ENCODE measurements around the gene RBM27. TPM values are rescaled to one million over a fixed set of nuclear protein-coding genes. Genes with fewer than 3 reads are reported as not detected.
A peak's percentile ranks its signal among the peaks of the same experiment; 100 is the strongest.

Gene RBM27
- polyA plus RNA-seq, 3 donors = 2.5 to 6.2 (median 3.9) TPM

- no peaks in the 10 kb centered on the region for H3K4me1 ChIP-seq (ENCODE audit: control insufficient read depth in 1 of 2, insufficient read depth in 2 of 2, low read length in 2 of 2)
- H3K36me3 ChIP-seq (replicated peaks in 1 of 2; ENCODE audit: control insufficient read depth in 1 of 2, insufficient read depth in 2 of 2, low read length in 2 of 2) = peaks cover 88 to 95% of the 10 kb centered on the region in 2 donors
- H3K79me2 ChIP-seq (ENCODE audit: insufficient read depth, low read length) = no peaks in the 10 kb centered on the region
- no peaks in the 10 kb centered on the region for H3K9me3 ChIP-seq (replicated peaks in 1 of 2; ENCODE audit: control insufficient read depth in 1 of 2, insufficient read depth in 1 of 2, low read length in 2 of 2)
- peaks cover 8% of the 10 kb centered on the region for H4K20me1 ChIP-seq (ENCODE audit: insufficient read depth, low read length)
- H3K4me2 ChIP-seq (replicated peaks; ENCODE audit: extremely low read depth, low read length, poor library complexity, severe bottlenecking) = no peak overlapping the region
- no peaks in the 10 kb centered on the region for H3K27me3 ChIP-seq (ENCODE audit: control insufficient read depth in 2 of 2, insufficient read depth in 2 of 2, low read length in 2 of 2)
- no peak overlapping the region for H3K27ac ChIP-seq (ENCODE audit: low read depth in 1 of 2, low read length in 2 of 2)
- H3K27ac Mint-ChIP-seq = peak overlapping the region in 1 of 7 donors; percentile 46
- no peaks in the 10 kb centered on the region for H3K4me1 Mint-ChIP-seq
- 100% methylated on average over 1 of the region's 6 CpGs for WGBS (ENCODE audit: insufficient coverage)
- TF ChIP-seq, protein P1, sequence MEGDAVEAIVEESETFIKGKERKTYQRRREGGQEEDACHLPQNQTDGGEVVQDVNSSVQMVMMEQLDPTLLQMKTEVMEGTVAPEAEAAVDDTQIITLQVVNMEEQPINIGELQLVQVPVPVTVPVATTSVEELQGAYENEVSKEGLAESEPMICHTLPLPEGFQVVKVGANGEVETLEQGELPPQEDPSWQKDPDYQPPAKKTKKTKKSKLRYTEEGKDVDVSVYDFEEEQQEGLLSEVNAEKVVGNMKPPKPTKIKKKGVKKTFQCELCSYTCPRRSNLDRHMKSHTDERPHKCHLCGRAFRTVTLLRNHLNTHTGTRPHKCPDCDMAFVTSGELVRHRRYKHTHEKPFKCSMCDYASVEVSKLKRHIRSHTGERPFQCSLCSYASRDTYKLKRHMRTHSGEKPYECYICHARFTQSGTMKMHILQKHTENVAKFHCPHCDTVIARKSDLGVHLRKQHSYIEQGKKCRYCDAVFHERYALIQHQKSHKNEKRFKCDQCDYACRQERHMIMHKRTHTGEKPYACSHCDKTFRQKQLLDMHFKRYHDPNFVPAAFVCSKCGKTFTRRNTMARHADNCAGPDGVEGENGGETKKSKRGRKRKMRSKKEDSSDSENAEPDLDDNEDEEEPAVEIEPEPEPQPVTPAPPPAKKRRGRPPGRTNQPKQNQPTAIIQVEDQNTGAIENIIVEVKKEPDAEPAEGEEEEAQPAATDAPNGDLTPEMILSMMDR (IDR thresholded peaks at IDR 0.05) = no peak
- no peak overlapping the region for H3K4me3 ChIP-seq (replicated peaks in 1 of 3; ENCODE audit: low read depth in 2 of 3, low read length in 3 of 3)
- no peaks in the 10 kb centered on the region for H3K27me3 Mint-ChIP-seq (ENCODE audit: low read depth in 3 of 3)
- no peak overlapping the region for H3K4me3 Mint-ChIP-seq
- H2AFZ ChIP-seq (ENCODE audit: insufficient read depth, low read depth, low read length, poor library complexity, severe bottlenecking) = no peak overlapping the region
- H3K36me3 Mint-ChIP-seq = peaks cover 72 to 87% of the 10 kb centered on the region in 2 donors
- no peak overlapping the region for H3K9ac ChIP-seq (ENCODE audit: insufficient read depth, low read length, poor library complexity, severe bottlenecking)
- H3K9me3 Mint-ChIP-seq = no peaks in the 10 kb centered on the region
- intact Hi-C loops (cut with micrococcal nuclease) = no loop called here
- DNase-seq = no peak
These were observed 28.8 kb downstream of the RBM27 start for GRCh38 chr5:146232223-146232622.

GRCh38 chr5:146233441-146233840 lies 30.0 kb downstream of the RBM27 start:
- no peaks in the 10 kb centered on the region for H3K4me1 ChIP-seq (ENCODE audit: control insufficient read depth in 1 of 2, insufficient read depth in 2 of 2, low read length in 2 of 2)
- H2AFZ ChIP-seq (ENCODE audit: insufficient read depth, low read depth, low read length, poor library complexity, severe bottlenecking) = no peak overlapping the region
- Mint-ChIP-seq H3K27ac (no peak overlapping the region), H3K4me1 (no peaks in the 10 kb centered on the region), H3K36me3 (peaks cover 76 to 92% of the 10 kb centered on the region in 2 donors), H3K4me3 (no peak overlapping the region), H3K27me3 (ENCODE audit: low read depth in 3 of 3) (no peaks in the 10 kb centered on the region), H3K9me3 (no peaks in the 10 kb centered on the region)
- no peaks in the 10 kb centered on the region for H3K27me3 ChIP-seq (ENCODE audit: control insufficient read depth in 2 of 2, insufficient read depth in 2 of 2, low read length in 2 of 2)
- no peaks in the 10 kb centered on the region for H3K79me2 ChIP-seq (ENCODE audit: insufficient read depth, low read length)
- H3K4me3 ChIP-seq (replicated peaks in 1 of 3; ENCODE audit: low read depth in 2 of 3, low read length in 3 of 3) = no peak overlapping the region
- no peak overlapping the region for H3K27ac ChIP-seq (ENCODE audit: low read depth in 1 of 2, low read length in 2 of 2)
- no CpG with 5 or more reads among the region's 5 CpGs for WGBS (ENCODE audit: insufficient coverage)
- H3K9me3 ChIP-seq (replicated peaks in 1 of 2; ENCODE audit: control insufficient read depth in 1 of 2, insufficient read depth in 1 of 2, low read length in 2 of 2) = no peaks in the 10 kb centered on the region
- DNase-seq = no peak
- H3K36me3 ChIP-seq (replicated peaks in 1 of 2; ENCODE audit: control insufficient read depth in 1 of 2, insufficient read depth in 2 of 2, low read length in 2 of 2) = peaks cover 89 to 95% of the 10 kb centered on the region in 2 donors
- no peak overlapping the region for H3K4me2 ChIP-seq (replicated peaks; ENCODE audit: extremely low read depth, low read length, poor library complexity, severe bottlenecking)
- intact Hi-C loops (cut with micrococcal nuclease) = no loop called here
- no peak overlapping the region for H3K9ac ChIP-seq (ENCODE audit: insufficient read depth, low read length, poor library complexity, severe bottlenecking)
- H4K20me1 ChIP-seq (ENCODE audit: insufficient read depth, low read length) = peaks cover 5% of the 10 kb centered on the region
- TF ChIP-seq, protein P1 (IDR thresholded peaks at IDR 0.05) = no peak
